ENCODE measurements around the gene LGALS3. TPM values are rescaled to one million over a fixed set of nuclear protein-coding genes. Genes with fewer than 3 reads are reported as not detected.

LGALS3 gene
- total and polyA plus RNA-seq, 3 donors from 2014 or later, result 169 to 274 (median 224) TPM

DNA sequence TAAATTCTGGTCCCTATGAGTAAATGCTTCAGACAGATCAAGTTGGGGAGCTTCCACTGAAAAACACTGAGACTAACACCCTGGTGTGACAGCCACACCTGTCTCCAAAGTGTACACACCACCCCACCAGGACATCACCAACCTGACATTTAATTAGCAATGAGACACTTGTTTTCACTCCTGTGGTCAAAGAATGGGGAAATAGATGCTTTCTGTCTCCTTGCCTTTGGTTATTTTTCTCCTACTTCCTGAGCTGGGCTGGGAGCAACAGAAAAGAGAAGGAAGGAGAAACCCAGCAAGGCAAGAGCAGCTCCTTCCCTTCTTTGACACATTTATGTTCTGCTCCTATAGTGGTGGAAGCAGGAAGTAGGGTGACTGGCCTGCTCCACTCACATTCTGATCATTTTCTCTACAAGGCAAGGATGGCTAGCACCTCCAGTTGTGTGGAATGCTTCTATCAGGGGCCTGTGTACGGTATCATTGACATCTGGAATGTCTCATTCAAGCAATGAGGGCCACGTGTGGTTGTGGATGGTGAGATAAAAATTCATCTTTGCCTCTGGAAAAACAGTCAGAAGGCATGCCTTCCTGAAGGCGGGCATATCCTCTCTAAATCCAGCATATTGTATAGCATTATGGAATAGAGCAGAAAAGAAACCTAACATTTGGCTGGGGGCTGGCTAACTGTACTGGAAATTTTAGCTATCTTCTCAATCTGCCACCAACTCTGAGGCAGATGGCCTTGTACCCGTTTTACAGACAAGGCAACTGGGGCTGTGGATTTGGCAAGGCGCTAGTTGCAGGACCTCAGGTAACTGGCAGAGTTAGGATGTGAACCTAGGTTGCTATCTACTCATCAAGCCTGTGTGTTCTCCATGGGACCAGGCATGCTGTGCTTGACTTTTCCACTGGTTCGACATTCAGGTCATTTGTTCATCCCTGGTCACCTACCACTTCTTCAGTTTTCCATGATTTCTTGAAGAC, 24.8 kb upstream of the LGALS3 start:
- H3K4me1 ChIP-seq, result peaks cover 59% of the 10 kb centered on the region
- intact Hi-C loops (cut with DNase I; ENCODE audit: low total_unique reads), result no loop called here
- H3K27ac ChIP-seq, result peak overlapping the region; percentile 87 to 97
- no peaks in the 10 kb centered on the region for H3K9me3 ChIP-seq
- H3K4me3 ChIP-seq, result no peak overlapping the region
- H3K36me3 ChIP-seq (ENCODE audit: low read depth, missing control alignments), result no peaks in the 10 kb centered on the region
- no peak for DNase-seq
- 92 to 94% methylated on average over 6 of the region's 6 CpGs for WGBS, 2 donors
- TF ChIP-seq, protein P1, sequence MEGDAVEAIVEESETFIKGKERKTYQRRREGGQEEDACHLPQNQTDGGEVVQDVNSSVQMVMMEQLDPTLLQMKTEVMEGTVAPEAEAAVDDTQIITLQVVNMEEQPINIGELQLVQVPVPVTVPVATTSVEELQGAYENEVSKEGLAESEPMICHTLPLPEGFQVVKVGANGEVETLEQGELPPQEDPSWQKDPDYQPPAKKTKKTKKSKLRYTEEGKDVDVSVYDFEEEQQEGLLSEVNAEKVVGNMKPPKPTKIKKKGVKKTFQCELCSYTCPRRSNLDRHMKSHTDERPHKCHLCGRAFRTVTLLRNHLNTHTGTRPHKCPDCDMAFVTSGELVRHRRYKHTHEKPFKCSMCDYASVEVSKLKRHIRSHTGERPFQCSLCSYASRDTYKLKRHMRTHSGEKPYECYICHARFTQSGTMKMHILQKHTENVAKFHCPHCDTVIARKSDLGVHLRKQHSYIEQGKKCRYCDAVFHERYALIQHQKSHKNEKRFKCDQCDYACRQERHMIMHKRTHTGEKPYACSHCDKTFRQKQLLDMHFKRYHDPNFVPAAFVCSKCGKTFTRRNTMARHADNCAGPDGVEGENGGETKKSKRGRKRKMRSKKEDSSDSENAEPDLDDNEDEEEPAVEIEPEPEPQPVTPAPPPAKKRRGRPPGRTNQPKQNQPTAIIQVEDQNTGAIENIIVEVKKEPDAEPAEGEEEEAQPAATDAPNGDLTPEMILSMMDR (IDR thresholded peaks at IDR 0.05), result no peak
- no peak for TF ChIP-seq POLR2A (IDR thresholded peaks at IDR 0.05)
- H3K27me3 ChIP-seq, result no peaks in the 10 kb centered on the region

DNA sequence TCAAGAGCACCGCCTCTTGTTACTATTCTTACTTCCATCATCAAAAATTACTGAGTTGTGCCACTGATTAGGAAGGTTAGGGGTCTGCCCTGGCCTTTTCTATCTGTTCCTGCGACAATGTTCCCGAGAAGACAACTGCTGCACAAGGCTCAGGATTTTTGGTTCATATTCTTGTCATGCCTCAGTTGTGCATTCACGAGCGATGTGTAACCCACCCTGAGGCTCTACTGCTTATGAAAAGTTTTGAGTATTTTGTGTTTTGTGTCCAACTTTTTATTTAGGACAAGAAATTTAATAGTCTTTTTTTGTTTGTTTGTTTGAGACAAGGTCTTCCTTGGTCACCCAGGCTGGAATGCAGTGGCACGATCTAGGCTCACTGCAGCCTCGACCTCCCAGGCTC, 23.1 kb upstream of the LGALS3 start:
- Histone ChIP-seq H3K36me3 (ENCODE audit: low read depth, missing control alignments) (no peaks in the 10 kb centered on the region), H3K9me3 (no peaks in the 10 kb centered on the region), H3K4me1 (peaks cover 52% of the 10 kb centered on the region), H3K27me3 (no peaks in the 10 kb centered on the region), H3K27ac (peak overlapping the region; percentile 47 to 97), H3K4me3 (no peak overlapping the region)
- no peak for DNase-seq
- WGBS, 2 donors, result 65 to 73% methylated on average over 7 of the region's 7 CpGs
- no peak for TF ChIP-seq POLR2A (IDR thresholded peaks at IDR 0.05)
- TF ChIP-seq, protein P1 (IDR thresholded peaks at IDR 0.05), result no peak
- intact Hi-C loops (cut with DNase I; ENCODE audit: low total_unique reads), result no loop called here

DNA sequence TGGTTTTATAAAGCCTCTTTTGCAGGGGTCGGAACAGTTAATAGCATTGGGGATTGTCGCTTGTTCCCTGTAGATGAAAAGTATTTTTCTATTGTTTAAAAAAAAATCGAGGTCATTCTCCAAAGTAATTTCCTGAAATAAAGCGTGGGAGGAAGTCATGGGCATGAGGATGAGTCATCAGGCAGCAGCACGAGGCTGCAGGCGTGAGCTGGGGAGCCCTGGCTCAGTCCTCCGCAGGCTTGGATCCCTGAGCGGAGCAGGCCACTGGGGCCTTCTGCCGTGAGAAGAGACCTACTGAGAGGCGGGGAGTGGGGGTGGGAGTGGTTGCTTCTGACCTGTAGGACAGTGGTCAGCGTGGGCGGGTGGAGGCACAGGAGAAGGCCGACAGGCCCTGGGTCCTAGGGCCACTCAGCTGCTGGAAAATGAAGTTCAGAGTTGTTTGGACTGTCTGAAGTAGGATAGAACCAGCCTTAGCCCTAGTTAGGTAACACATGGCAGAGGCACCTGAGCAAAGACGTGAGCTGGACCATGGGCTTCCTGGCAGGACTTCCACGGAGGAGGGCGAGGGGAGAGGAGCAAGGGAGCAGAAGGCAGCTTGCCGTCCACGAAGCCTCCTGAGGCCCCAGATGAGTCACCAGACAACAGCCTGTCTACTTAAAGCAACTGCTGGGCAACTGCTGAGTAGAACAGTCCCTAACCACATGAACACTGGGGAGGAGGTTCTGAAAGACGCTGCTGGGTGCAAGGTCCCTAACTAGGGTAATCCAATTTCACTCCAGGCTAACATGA, 21.1 kb upstream of the LGALS3 start:
- intact Hi-C loops (cut with DNase I; ENCODE audit: low total_unique reads), result no loop called here

DNA sequence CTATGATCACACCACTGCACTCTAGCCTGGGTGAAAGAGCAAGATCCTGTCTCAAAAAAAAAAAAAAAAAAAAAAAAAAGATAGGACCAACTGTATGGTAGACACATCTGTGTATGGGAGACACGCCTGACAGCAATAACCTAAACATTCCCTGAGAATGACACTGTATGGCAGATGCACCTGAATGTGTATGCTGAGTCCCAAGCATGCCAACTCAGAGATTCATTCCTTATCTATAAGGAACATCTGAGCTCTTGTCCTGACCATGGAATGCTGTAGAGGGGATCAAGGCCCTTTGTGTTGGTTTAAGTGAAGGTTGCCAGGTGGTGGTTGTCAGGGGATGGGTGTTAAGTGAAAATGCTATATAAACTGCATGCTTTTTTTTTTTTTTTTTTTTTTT, 19.2 kb upstream of the LGALS3 start:
- peaks cover 21% of the 10 kb centered on the region for H3K4me1 ChIP-seq
- TF ChIP-seq, protein P1 (IDR thresholded peaks at IDR 0.05), result no peak
- no peak for DNase-seq
- WGBS, 2 donors, result 93 to 100% methylated on average over 1 of the region's 1 CpG
- H3K27me3 ChIP-seq, result no peaks in the 10 kb centered on the region
- H3K4me3 ChIP-seq, result no peak overlapping the region
- no peaks in the 10 kb centered on the region for H3K36me3 ChIP-seq (ENCODE audit: low read depth, missing control alignments)
- H3K27ac ChIP-seq, result no peak overlapping the region
- H3K9me3 ChIP-seq, result no peaks in the 10 kb centered on the region
- intact Hi-C loops (cut with DNase I; ENCODE audit: low total_unique reads), result no loop called here

More for the DNA sequence above, 21.1 kb upstream of the LGALS3 start:
- DNase-seq, result peak; percentile 94
- H3K27me3 ChIP-seq, result no peaks in the 10 kb centered on the region
- WGBS, 2 donors, result 20 to 23% methylated on average over 19 of the region's 19 CpGs
- H3K9me3 ChIP-seq, result no peaks in the 10 kb centered on the region
- H3K36me3 ChIP-seq (ENCODE audit: low read depth, missing control alignments), result no peaks in the 10 kb centered on the region
- peak overlapping the region; percentile 91 to 97 for H3K27ac ChIP-seq
- H3K4me3 ChIP-seq, result no peak overlapping the region
- H3K4me1 ChIP-seq, result peaks cover 33% of the 10 kb centered on the region
- no peak for TF ChIP-seq POLR2A (IDR thresholded peaks at IDR 0.05)
- TF ChIP-seq, protein P1 (IDR thresholded peaks at IDR 0.05), result no peak
